Measurements from ENCODE around the gene CGN. TPM values are rescaled to one million over a fixed set of nuclear protein-coding genes. Genes with fewer than 3 reads are reported as not detected.

The CGN gene
- total and polyA plus RNA-seq, 3 donors from 2014 or later, result 25.7 to 31.6 (median 25.9) TPM

DNA sequence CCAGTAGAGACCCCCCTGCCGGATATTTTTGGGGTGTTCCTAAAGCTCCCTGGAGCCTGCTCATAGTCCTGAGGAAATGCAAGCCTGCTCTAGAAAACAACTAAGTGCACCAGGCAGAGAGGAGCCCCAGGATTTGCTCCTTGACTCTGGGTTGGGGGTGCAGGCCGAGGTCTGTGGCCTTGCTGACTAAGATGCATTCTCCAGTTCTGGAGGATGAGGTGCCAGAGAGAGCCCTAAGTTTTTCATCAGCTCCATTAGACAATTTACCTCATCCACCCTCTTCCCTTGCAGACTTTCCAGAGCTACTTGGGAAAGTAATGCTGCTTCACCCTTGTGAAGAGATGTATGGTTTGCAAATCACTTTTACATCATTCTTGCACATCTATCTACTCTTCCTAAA, 38.0 kb downstream of the CGN start:
- no peaks in the 10 kb centered on the region for H3K36me3 ChIP-seq (ENCODE audit: low read depth, missing control alignments)
- no peak for TF ChIP-seq POLR2A (IDR thresholded peaks at IDR 0.05)
- TF ChIP-seq, protein P1, sequence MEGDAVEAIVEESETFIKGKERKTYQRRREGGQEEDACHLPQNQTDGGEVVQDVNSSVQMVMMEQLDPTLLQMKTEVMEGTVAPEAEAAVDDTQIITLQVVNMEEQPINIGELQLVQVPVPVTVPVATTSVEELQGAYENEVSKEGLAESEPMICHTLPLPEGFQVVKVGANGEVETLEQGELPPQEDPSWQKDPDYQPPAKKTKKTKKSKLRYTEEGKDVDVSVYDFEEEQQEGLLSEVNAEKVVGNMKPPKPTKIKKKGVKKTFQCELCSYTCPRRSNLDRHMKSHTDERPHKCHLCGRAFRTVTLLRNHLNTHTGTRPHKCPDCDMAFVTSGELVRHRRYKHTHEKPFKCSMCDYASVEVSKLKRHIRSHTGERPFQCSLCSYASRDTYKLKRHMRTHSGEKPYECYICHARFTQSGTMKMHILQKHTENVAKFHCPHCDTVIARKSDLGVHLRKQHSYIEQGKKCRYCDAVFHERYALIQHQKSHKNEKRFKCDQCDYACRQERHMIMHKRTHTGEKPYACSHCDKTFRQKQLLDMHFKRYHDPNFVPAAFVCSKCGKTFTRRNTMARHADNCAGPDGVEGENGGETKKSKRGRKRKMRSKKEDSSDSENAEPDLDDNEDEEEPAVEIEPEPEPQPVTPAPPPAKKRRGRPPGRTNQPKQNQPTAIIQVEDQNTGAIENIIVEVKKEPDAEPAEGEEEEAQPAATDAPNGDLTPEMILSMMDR (IDR thresholded peaks at IDR 0.05), result no peak
- no peaks in the 10 kb centered on the region for H3K4me1 ChIP-seq
- DNase-seq, result no peak
- WGBS, 2 donors, result 81 to 88% methylated on average over 2 of the region's 2 CpGs
- no peaks in the 10 kb centered on the region for H3K9me3 ChIP-seq
- H3K4me3 ChIP-seq, result no peak overlapping the region
- no peak overlapping the region for H3K27ac ChIP-seq
- no peaks in the 10 kb centered on the region for H3K27me3 ChIP-seq
- intact Hi-C loops (cut with DNase I; ENCODE audit: low total_unique reads), result no loop called here

DNA sequence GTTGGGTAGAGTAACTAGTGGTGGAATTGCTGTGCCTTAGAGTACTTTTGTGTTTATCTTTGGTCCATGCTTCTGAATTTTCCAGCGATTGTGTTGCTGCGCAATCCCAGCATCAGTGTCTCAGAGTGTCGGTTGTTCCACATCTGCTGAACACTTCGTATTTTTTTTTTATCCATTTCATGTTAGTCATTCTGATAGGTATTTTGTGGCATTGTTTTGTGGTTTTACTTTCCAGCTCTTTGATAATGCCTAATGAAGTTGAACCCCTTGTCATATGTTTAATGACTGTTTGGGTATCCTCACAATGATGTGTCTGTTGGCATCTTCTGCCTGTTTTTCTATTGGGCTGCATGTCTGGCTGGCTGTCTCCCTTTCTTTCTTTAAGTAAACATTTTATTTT, 42.5 kb downstream of the CGN start:
- H3K4me1 ChIP-seq, result no peaks in the 10 kb centered on the region
- intact Hi-C loops (cut with DNase I; ENCODE audit: low total_unique reads), result no loop called here
- no peaks in the 10 kb centered on the region for H3K27me3 ChIP-seq
- no peak overlapping the region for H3K4me3 ChIP-seq
- DNase-seq, result no peak
- no peaks in the 10 kb centered on the region for H3K36me3 ChIP-seq (ENCODE audit: low read depth, missing control alignments)
- H3K9me3 ChIP-seq, result no peaks in the 10 kb centered on the region
- TF ChIP-seq, protein P1 (IDR thresholded peaks at IDR 0.05), result no peak
- TF ChIP-seq POLR2A (IDR thresholded peaks at IDR 0.05), result no peak
- H3K27ac ChIP-seq, result no peak overlapping the region
- 86 to 97% methylated on average over 4 of the region's 4 CpGs for WGBS, 2 donors

DNA sequence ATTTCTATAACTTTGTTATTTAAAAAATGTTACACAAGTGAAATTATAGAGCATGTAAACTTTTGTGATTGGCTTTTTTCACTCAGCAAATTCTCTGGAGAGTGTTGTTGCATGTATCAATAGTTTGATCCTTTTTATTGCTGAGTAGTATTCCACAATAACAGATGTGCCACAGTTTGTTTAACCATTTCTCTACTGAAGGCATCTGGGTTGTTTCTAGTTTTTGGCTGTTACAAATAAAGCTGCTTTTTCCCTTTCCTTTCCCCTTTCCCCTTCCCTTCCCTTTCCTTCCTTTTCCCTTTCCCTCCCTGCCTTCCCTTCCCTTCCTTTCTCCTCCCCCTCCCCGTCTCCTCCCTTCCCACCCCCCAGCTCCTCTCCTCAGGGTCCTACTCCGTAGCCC, 44.9 kb downstream of the CGN start:
- Histone ChIP-seq H3K27me3 (no peaks in the 10 kb centered on the region), H3K4me3 (no peak overlapping the region), H3K4me1 (no peaks in the 10 kb centered on the region), H3K36me3 (ENCODE audit: low read depth, missing control alignments) (no peaks in the 10 kb centered on the region), H3K9me3 (no peaks in the 10 kb centered on the region), H3K27ac (no peak overlapping the region)
- DNase-seq, result no peak
- intact Hi-C loops (cut with DNase I; ENCODE audit: low total_unique reads), result no loop called here
- WGBS, 2 donors, result 66 to 92% methylated on average over 2 of the region's 2 CpGs
- TF ChIP-seq, protein P1 (IDR thresholded peaks at IDR 0.05), result no peak
- no peak for TF ChIP-seq POLR2A (IDR thresholded peaks at IDR 0.05)

DNA sequence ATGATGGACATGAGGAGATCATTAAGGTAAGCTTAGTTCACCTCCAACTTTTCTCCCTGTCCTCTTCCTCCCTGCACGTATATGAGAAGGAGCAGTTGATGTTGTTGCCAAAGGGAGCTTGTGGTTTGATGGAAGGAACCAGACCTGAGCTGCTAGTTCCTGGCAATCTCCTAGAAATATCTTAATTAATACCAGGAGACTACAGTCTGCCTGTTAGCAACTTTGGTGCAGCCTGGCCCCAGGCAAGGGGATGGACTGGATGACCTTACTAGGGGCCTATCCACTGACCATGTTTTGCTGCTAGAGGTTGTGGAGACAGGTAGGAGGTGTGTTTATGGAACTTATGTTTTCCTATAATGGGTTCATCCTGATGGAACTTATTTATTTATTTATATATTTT, 51.5 kb downstream of the CGN start:
- intact Hi-C loops (cut with DNase I; ENCODE audit: low total_unique reads), result no loop called here
- DNase-seq, result no peak
- Histone ChIP-seq H3K36me3 (ENCODE audit: low read depth, missing control alignments) (no peaks in the 10 kb centered on the region), H3K4me1 (peaks cover 8% of the 10 kb centered on the region), H3K27me3 (no peaks in the 10 kb centered on the region), H3K27ac (no peak overlapping the region), H3K9me3 (no peaks in the 10 kb centered on the region), H3K4me3 (no peak overlapping the region)
- WGBS, 2 donors, result 64 to 74% methylated on average over 1 of the region's 1 CpG
- TF ChIP-seq POLR2A (IDR thresholded peaks at IDR 0.05), result no peak
- TF ChIP-seq, protein P1 (IDR thresholded peaks at IDR 0.05), result no peak

DNA sequence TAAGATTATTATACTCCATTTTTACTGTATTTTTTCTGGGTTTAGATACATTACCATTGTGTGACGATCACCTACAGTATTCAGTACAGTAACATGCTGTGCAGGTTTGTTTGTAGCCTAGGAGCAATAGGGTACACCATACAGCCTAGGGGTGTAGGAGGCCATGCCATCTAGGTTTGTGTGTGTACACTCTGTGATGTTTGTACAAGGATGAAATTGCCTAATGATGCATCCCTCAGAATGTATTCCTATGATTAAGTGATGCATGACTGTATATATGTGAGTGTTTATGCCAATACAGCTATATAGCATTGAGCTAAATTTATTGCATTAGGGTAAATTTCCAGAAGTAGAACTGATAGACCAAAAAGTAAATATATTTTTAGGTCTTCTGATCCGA, 52.2 kb downstream of the CGN start:
- H3K36me3 ChIP-seq (ENCODE audit: low read depth, missing control alignments), result no peaks in the 10 kb centered on the region
- intact Hi-C loops (cut with DNase I; ENCODE audit: low total_unique reads), result no loop called here
- 39 to 49% methylated on average over 2 of the region's 2 CpGs for WGBS, 2 donors
- no peak overlapping the region for H3K27ac ChIP-seq
- H3K27me3 ChIP-seq, result no peaks in the 10 kb centered on the region
- TF ChIP-seq, protein P1 (IDR thresholded peaks at IDR 0.05), result no peak
- no peak for TF ChIP-seq POLR2A (IDR thresholded peaks at IDR 0.05)
- no peak overlapping the region for H3K4me3 ChIP-seq
- no peak for DNase-seq
- H3K4me1 ChIP-seq, result peaks cover 8% of the 10 kb centered on the region
- H3K9me3 ChIP-seq, result no peaks in the 10 kb centered on the region
